Activated CD4-positive, alpha-beta memory T cell treated with anti-CD3 and anti-CD28 coated beads for 36 hours (primary cell): ENCODE measurements around the gene NCAM1. TPM values are rescaled to one million over a fixed set of nuclear protein-coding genes. Genes with fewer than 3 reads are reported as not detected.

Experiments used
- CTCF ChIA-PET: fragments of 350-600 bp; sonication (Branson Sonifier 250); formaldehyde crosslinking; loops from one replicate; lab custom pipeline; 2021; ENCODE audit warnings: antibody characterized with exemption, inconsistent platforms; lab: Charles Lee
- POLR2A ChIA-PET: fragments of 350-600 bp; sonication (Branson Sonifier 250); formaldehyde crosslinking; loops from one replicate; lab custom pipeline; 2021; ENCODE audit warnings: antibody characterized with exemption; lab: Charles Lee
- DNase-seq: peaks from one replicate; pipeline ENCODE4 v3.0.0-alpha.2; 2020
- H3K27ac Mint-ChIP-seq: one replicate; pipeline ENCODE4 v1.8.0; 2021; ENCODE audit warnings: mixed read lengths
- H3K27me3 Mint-ChIP-seq: one replicate; pipeline ENCODE4 v1.8.0; 2021; ENCODE audit warnings: mixed read lengths
- H3K36me3 Mint-ChIP-seq: one replicate; pipeline ENCODE4 v1.8.0; 2021; ENCODE audit warnings: mixed read lengths
- H3K4me1 Mint-ChIP-seq: one replicate; pipeline ENCODE4 v1.8.0; 2021; ENCODE audit warnings: low read depth, mixed read lengths
- H3K4me3 Mint-ChIP-seq: one replicate; pipeline ENCODE4 v1.8.0; 2021; ENCODE audit warnings: mild to moderate bottlenecking, mixed read lengths
- H3K9me3 Mint-ChIP-seq: one replicate; pipeline ENCODE4 v1.8.0; 2021; ENCODE audit warnings: mixed read lengths
- intact Hi-C: fragments of 100-400 bp; cut with micrococcal nuclease; formaldehyde crosslinking; loops from one replicate; pipeline ENCODE4 v1.15.1; 2023
- total RNA-seq, 2 experiments: library from RNA; stranded (reverse); gene quantifications; one replicate each; pipeline ENCODE4 v1.2.3, GENCODE V29; 2021

Gene NCAM1
- total RNA-seq, 2 experiments from 2014 or later, result not detected

DNA sequence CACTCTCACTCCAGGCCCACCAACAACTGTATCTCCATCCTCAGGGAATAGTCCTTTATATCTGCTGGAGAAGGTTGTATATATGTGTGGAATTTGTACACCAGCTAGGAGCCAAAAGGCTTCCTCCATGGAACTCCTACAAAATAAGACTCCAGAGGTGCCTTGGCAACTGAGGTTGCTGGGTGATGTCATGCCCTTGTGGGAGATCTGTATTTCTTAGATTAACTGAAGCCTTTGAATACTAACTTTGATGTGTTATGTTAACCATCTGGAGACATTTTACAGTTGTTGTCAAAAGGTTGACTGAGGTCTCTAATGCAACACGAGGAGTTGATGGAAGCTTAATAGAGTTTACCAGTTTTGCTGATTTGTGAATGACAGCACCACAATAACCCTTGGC is 213.7 kb downstream of the NCAM1 start:
- DNase-seq, result no peak
- Mint-ChIP-seq H3K9me3 (no peaks in the 10 kb centered on the region), H3K36me3 (no peaks in the 10 kb centered on the region), H3K4me3 (no peak overlapping the region), H3K27ac (no peak overlapping the region), H3K27me3 (peaks cover 13% of the 10 kb centered on the region), H3K4me1 (no peaks in the 10 kb centered on the region)
- intact Hi-C loops, result no loop called here
- ChIA-PET POLR2A (no interaction called here), CTCF (no interaction called here)

- no peaks in the 10 kb centered on the region for H3K4me1 Mint-ChIP-seq
- H3K27ac Mint-ChIP-seq, result no peak overlapping the region
- no peaks in the 10 kb centered on the region for H3K36me3 Mint-ChIP-seq
- intact Hi-C loops, result no loop called here
- ChIA-PET CTCF (no interaction called here), POLR2A (no interaction called here)
- DNase-seq, result no peak
- H3K9me3 Mint-ChIP-seq, result no peaks in the 10 kb centered on the region
- H3K4me3 Mint-ChIP-seq, result no peak overlapping the region
- H3K27me3 Mint-ChIP-seq, result peaks cover 15% of the 10 kb centered on the region
Measured at GRCh38 chr11:113176599-113177360, 215.6 kb downstream of the NCAM1 start.

- no peak overlapping the region for H3K27ac Mint-ChIP-seq
Measured at GRCh38 chr11:113177671-113178070, 216.5 kb downstream of the NCAM1 start.

DNA sequence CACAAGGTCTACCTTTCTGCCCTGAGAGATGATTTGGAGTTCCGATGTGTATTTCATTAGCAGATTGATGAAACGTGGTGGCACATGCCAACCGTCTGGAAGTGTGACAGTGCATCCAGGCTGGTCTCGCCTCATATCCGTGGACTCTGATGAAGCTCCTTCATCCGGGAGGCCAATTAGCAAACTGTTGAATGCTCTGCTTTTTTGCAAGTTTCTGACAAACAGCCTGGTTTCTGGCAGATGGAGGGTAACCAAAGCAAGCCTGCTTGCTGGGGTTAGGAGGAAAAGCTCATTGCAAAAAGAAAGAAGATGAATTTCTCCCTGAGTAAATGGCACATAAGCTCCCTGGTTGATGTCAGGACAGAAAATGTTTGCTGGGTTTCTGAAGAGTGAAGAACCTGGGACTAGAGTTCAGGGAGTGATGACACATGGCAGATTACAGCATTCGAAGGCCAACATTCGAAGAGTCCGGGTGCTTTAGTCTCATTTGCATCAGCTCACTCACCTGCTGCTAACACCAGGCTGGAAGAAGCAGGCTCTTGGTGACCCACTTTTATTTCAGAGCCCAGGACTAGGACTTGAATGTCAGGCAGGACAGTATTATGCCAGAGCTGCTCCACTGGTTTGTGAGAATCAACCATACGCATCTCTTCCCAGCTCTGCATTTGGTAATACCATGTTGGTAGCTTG is 217.3 kb downstream of the NCAM1 start:
- POLR2A ChIA-PET, result no interaction called here
- H3K4me3 Mint-ChIP-seq, result no peak overlapping the region
- intact Hi-C loops, result no loop called here
- H3K27ac Mint-ChIP-seq, result no peak overlapping the region
- CTCF ChIA-PET, result no interaction called here
- no peaks in the 10 kb centered on the region for H3K9me3 Mint-ChIP-seq
- no peaks in the 10 kb centered on the region for H3K4me1 Mint-ChIP-seq
- peaks cover 13% of the 10 kb centered on the region for H3K27me3 Mint-ChIP-seq
- no peak for DNase-seq
- no peaks in the 10 kb centered on the region for H3K36me3 Mint-ChIP-seq

More at GRCh38 chr11:113177671-113178070, 216.5 kb downstream of the NCAM1 start:
- intact Hi-C loops, result no loop called here
- CTCF ChIA-PET, result no interaction called here
- no peak overlapping the region for H3K4me3 Mint-ChIP-seq
- DNase-seq, result no peak
- POLR2A ChIA-PET, result no interaction called here
- H3K4me1 Mint-ChIP-seq, result no peaks in the 10 kb centered on the region
- no peaks in the 10 kb centered on the region for H3K36me3 Mint-ChIP-seq
- no peaks in the 10 kb centered on the region for H3K9me3 Mint-ChIP-seq
- H3K27me3 Mint-ChIP-seq, result peaks cover 14% of the 10 kb centered on the region

DNA sequence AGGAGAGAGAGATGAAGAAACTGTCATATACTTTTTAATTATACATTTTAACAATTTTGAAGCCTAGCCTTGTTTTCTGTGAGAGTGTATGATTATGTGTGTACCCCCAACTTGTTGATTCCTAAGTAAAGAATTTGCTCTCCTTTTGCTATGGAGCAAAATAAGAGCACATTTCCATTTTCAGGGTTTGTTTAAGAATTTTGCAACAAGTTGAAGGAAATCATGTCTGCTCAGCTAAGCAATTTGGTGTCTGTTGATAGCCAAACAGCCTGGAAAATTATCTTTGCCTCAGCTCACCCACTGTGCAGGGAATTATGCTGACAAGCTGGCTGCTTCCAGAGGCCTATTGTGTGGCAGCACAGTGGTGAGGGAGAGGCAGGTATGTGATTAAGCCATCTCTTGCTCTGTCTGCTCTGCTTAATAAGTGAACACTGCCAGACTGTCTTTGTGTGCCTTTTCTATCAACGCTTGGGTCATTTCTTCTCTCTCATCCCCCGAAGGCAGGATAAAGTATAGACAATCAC is 218.0 kb downstream of the NCAM1 start:
- ChIA-PET POLR2A (no interaction called here), CTCF (no interaction called here)
- Mint-ChIP-seq H3K4me1 (no peaks in the 10 kb centered on the region), H3K4me3 (no peak overlapping the region), H3K27ac (no peak overlapping the region), H3K27me3 (peaks cover 13% of the 10 kb centered on the region), H3K9me3 (no peaks in the 10 kb centered on the region), H3K36me3 (no peaks in the 10 kb centered on the region)
- DNase-seq, result no peak
- intact Hi-C loops, result no loop called here

DNA sequence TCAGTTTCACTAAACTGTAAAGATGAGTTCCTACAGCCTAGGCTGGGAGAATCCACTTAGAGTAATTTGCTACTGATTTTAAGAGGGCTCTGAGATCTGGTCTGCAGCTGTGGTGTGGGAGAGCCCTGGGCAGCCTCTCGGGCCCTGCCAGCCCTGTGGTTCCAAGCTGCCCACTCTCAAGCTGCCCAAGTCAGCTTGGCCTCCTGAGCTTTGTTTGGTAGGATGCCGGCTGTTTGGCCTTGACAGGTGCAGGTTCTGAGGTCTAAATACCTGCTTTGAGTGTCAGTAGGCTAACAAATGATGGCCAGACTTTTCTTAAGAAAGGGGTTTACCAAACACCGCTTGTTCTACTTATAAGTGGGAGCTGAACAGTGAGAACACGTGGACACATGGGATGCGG is 219.9 kb downstream of the NCAM1 start:
- H3K27ac Mint-ChIP-seq, result no peak overlapping the region
- intact Hi-C loops, result no loop called here
- CTCF ChIA-PET, result no interaction called here
- no peak overlapping the region for H3K4me3 Mint-ChIP-seq
- no peak for DNase-seq
- H3K27me3 Mint-ChIP-seq, result peaks cover 13% of the 10 kb centered on the region
- POLR2A ChIA-PET, result no interaction called here
- no peaks in the 10 kb centered on the region for H3K4me1 Mint-ChIP-seq
- no peaks in the 10 kb centered on the region for H3K9me3 Mint-ChIP-seq
- no peaks in the 10 kb centered on the region for H3K36me3 Mint-ChIP-seq

DNA sequence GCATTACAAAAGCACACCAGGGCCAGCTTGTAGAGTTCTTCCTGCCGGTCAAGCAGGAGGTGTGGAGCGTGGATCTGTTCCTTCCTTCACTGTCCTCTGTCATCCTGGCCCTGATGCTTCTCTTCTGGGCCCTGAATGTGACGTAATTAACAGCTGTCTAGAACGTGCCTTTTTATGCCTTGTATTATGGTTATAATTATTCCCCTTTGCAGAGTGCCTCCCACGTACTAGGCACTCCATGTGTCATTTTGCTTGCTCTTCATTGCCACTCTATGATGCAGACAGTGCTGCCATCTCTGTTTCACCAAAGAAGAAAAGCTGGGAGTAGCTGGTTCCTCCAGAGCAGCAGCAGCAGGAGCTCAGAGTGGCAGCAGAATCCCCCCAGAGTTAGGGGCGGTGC is 221.1 kb downstream of the NCAM1 start:
- Mint-ChIP-seq H3K27ac (no peak overlapping the region), H3K27me3 (peaks cover 13% of the 10 kb centered on the region), H3K9me3 (no peaks in the 10 kb centered on the region), H3K4me3 (no peak overlapping the region), H3K36me3 (no peaks in the 10 kb centered on the region), H3K4me1 (no peaks in the 10 kb centered on the region)
- DNase-seq, result no peak
- intact Hi-C loops, result no loop called here
- ChIA-PET CTCF (no interaction called here), POLR2A (no interaction called here)

GRCh38 chr11:113184498-113184897 is 223.3 kb downstream of the NCAM1 start:
- no peak for DNase-seq
- Mint-ChIP-seq H3K27ac (no peak overlapping the region), H3K9me3 (no peaks in the 10 kb centered on the region), H3K36me3 (no peaks in the 10 kb centered on the region), H3K27me3 (peaks cover 9% of the 10 kb centered on the region), H3K4me3 (no peak overlapping the region), H3K4me1 (no peaks in the 10 kb centered on the region)
- ChIA-PET POLR2A (interaction anchor here (0.8 kb wide), 1 partner anchor 56 kb away, joined by 3 read pairs; no protein-coding TSS in a partner anchor), CTCF (no interaction called here)
- intact Hi-C loops, result no loop called here

GRCh38 chr11:113188371-113188834 is 227.2 kb downstream of the NCAM1 start:
- H3K9me3 Mint-ChIP-seq, result no peaks in the 10 kb centered on the region
- DNase-seq, result no peak
- peaks cover 8% of the 10 kb centered on the region for H3K27me3 Mint-ChIP-seq
- H3K27ac Mint-ChIP-seq, result no peak overlapping the region
- H3K4me1 Mint-ChIP-seq, result no peaks in the 10 kb centered on the region
- CTCF ChIA-PET, result no interaction called here
- POLR2A ChIA-PET, result no interaction called here
- no peaks in the 10 kb centered on the region for H3K36me3 Mint-ChIP-seq
- intact Hi-C loops, result no loop called here
- no peak overlapping the region for H3K4me3 Mint-ChIP-seq

GRCh38 chr11:113189909-113190667 is 228.9 kb downstream of the NCAM1 start:
- no peaks in the 10 kb centered on the region for H3K9me3 Mint-ChIP-seq
- H3K4me1 Mint-ChIP-seq, result no peaks in the 10 kb centered on the region
- intact Hi-C loops, result no loop called here
- no peak for DNase-seq
- ChIA-PET POLR2A (no interaction called here), CTCF (no interaction called here)
- no peaks in the 10 kb centered on the region for H3K36me3 Mint-ChIP-seq
- no peak overlapping the region for H3K27ac Mint-ChIP-seq
- H3K27me3 Mint-ChIP-seq, result peaks cover 8% of the 10 kb centered on the region
- no peak overlapping the region for H3K4me3 Mint-ChIP-seq

DNA sequence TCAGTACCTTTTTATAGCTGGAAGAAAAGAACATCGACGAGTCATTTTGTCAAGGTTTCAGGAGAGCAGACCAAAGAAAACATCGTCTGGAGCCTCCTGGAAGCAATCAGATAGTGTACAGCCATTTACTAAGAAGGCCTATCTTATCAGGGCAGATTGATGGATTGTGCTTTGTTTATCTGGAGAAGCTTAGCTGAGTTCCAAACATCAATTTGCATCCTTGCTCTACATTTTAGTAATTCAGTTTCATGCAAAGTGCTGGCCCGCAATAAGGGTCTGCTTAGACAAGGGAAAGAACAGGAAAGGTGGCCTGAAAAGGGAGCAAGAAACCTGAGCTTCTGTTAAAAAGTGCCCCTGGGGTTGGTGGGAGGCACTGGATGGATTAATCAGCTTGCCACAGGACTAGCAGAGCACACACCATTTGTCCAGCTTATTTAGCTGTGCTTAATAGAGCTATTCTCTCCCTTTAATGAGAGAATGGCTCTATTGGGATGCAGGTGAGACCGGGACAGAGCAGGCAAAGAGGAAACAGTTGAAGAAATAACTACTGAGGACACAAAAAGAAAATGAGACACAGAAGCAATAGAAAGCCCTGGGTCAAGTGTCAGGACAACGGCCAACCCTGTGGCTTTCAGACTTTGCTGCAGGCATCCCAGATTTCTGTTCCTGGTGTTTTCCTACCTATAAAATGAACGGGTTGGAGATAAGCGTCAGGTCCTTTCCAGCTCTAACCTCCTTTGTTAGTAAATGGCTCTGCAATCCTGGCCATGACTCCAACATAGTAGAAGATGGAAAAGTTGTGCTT is 231.1 kb downstream of the NCAM1 start:
- H3K36me3 Mint-ChIP-seq, result no peaks in the 10 kb centered on the region
- DNase-seq, result no peak
- H3K27me3 Mint-ChIP-seq, result peaks cover 8% of the 10 kb centered on the region
- no peaks in the 10 kb centered on the region for H3K9me3 Mint-ChIP-seq
- H3K4me1 Mint-ChIP-seq, result no peaks in the 10 kb centered on the region
- no peak overlapping the region for H3K27ac Mint-ChIP-seq
- POLR2A ChIA-PET, result interaction anchor here (0.9 kb wide), 1 partner anchor 23 kb away, joined by 3 read pairs; no protein-coding TSS in a partner anchor
- intact Hi-C loops, result no loop called here
- H3K4me3 Mint-ChIP-seq, result no peak overlapping the region
- CTCF ChIA-PET, result no interaction called here
